WI38 (cell line): ENCODE results near the gene SLC23A2.
"Not testable (repeated sequence)": the region's sequence is repeated elsewhere in the genome, so short reads cannot be mapped to it uniquely, and the experiment has no call there.

Experiments used
- H3K4me3 ChIP-seq: 2 replicates; pipeline ENCODE4 v1.5.1; 2011; ENCODE audit warnings: low read depth, mild to moderate bottlenecking, control low read depth, low read length
- TF ChIP-seq, protein P1 (sequence below): IDR thresholded peaks from 2 replicates; pipeline ENCODE4 v1.5.1; 2012; ENCODE audit warnings: low read depth, mild to moderate bottlenecking, control low read depth, low read length

Gene SLC23A2

DNA sequence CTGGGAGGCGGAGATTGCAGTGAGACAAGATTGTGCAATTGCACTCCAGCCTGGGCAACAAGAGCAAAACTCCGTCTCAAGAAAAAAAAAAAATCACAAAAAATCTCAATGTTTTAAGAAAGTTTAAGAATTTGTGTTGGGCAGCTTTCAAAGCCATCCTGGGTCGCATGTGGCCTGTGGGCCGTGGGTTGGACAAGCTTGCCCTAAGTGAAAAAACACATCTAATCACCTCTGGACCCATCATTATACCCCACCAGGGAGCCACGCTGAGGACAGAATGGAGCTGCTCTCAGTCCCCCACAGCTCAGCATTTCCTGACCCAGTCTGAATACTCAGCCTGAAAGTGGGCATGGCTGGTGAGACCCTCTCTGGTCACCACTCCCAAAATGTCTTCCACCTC, 150.3 kb downstream of the SLC23A2 start:
- no peak overlapping the region for H3K4me3 ChIP-seq
- TF ChIP-seq, protein P1, sequence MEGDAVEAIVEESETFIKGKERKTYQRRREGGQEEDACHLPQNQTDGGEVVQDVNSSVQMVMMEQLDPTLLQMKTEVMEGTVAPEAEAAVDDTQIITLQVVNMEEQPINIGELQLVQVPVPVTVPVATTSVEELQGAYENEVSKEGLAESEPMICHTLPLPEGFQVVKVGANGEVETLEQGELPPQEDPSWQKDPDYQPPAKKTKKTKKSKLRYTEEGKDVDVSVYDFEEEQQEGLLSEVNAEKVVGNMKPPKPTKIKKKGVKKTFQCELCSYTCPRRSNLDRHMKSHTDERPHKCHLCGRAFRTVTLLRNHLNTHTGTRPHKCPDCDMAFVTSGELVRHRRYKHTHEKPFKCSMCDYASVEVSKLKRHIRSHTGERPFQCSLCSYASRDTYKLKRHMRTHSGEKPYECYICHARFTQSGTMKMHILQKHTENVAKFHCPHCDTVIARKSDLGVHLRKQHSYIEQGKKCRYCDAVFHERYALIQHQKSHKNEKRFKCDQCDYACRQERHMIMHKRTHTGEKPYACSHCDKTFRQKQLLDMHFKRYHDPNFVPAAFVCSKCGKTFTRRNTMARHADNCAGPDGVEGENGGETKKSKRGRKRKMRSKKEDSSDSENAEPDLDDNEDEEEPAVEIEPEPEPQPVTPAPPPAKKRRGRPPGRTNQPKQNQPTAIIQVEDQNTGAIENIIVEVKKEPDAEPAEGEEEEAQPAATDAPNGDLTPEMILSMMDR: no peak

DNA sequence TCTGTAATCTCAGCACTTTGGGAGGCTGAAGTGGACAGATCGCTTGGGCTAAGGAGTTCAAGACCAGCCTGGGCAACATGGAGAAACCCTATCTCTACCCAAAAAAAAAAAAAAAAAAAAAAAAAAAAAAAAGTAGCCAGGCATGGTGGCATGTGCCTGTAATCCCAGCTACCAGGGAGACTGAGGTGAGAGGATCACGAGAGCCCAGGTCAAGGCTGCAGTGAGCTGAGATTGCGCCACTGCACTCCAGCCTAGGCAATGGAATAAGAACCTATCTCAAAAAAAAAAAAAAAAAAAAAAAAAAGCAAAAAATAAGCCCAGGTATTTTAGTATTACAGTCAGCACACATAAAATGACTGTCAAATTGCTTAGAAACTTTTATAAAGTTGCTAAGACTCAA, 152.5 kb downstream of the SLC23A2 start:
- H3K4me3 ChIP-seq: not testable (repeated sequence)

DNA sequence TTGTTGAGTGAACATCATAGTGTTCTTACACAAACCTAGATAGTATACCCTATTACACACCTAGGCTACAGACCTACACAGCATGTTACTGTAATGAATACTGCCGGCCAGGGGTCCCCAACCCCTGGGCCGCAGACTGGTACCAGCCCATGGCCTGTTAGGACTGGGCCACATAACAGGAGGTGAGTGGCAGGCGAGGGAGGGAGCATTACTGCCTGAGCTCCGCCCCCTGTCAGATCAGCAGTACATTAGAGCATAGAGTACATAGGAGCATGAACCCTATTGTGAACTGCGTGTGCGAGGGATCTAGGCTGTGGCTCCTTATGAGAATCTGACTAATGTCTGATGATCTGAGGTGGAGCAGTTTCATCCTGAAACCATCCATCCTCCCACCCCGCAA, 153.3 kb downstream of the SLC23A2 start:
- TF ChIP-seq, protein P1: no peak
- no peak overlapping the region for H3K4me3 ChIP-seq

DNA sequence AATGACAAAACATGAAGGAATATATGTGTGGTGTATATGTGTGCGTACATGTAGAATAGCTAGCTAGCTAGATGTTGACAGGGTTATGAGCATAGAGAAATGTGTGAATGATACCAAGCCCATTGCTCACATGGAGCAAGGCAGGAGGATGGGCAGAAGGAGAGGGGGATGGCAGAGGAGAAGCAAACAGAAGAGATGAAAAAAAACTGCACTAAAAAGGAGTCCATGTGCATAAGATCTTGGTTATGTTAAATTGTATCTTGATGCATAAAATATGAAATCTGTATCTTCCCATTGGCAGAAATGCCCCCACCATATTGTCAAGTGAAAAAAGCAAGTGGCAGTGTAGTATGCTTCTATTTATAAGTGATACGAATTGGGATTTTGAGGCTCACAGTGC, 154.5 kb downstream of the SLC23A2 start:
- no peak overlapping the region for H3K4me3 ChIP-seq
- TF ChIP-seq, protein P1: no peak

DNA sequence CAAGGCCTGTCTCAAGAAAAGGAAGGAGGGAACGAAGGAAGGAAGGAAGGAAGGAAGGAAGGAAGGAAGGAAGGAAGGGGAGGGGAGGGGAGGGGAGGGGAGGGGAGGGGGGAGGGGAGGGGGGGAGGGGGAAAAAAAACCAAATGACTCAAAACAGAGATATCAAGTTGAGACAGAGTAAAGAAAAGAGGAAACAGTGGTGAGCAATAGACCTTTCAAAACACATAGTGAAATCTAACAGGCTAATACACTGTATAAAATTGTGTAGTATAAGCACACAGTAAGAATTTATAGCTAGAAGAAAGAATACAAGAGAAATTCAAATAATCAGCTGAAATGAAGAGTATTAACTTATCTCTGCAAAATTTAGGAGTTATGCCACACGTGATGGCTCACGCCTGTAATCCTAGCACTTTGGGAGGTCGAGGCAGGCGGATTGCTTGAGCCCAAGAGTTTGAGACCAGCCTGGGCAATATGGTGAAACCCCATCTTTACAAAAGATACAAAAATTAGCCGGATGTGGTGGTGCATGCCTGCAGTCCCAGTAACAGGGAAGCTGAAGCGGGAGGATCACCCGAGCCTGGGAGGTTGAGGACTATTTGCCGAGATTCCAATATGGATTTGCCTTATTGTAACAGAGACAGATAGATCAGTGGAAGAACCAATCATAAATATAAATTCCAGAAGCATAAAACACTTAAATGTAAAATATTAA, 156.4 kb downstream of the SLC23A2 start:
- no peak overlapping the region for H3K4me3 ChIP-seq
- TF ChIP-seq, protein P1: no peak

DNA sequence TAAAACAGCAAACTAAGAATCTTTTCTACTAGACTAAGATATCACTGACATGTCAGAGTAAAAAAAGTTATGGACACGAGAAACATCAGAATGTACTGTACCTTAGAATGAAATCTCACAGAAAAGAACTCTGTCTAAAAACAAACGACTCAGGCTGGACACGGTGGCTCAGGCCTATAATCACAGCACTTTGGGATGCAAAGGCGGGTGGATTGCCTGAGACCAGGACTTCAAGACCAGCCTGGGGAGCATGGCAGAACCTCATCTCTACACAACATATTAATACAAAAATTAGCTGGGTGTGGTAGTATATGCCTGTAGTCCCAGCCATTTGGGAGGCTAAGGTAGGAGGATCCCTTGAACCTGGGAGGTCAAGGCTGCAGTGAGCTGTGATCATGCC, 157.0 kb downstream of the SLC23A2 start:
- TF ChIP-seq, protein P1: no peak
- no peak overlapping the region for H3K4me3 ChIP-seq

DNA sequence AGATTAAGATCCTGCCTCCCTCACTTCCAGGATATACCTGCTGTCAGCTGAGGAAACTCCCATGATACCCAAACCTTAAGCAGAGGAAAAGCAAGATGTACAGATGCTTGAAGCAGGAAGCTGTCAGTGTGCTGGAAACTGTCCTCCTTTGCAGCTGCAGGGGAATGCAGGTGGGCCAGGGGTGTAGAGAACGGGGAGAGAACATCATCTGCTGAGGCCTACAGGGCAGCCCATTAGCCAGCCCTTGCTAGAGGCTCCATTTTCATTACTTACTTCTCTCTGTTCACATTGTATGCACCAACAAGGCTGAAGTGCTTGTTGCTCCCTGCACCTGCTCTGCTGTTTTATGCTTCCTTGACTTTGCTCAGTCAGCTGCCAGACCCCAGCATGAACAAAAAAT, 160.5 kb downstream of the SLC23A2 start:
- TF ChIP-seq, protein P1: no peak
- no peak overlapping the region for H3K4me3 ChIP-seq

DNA sequence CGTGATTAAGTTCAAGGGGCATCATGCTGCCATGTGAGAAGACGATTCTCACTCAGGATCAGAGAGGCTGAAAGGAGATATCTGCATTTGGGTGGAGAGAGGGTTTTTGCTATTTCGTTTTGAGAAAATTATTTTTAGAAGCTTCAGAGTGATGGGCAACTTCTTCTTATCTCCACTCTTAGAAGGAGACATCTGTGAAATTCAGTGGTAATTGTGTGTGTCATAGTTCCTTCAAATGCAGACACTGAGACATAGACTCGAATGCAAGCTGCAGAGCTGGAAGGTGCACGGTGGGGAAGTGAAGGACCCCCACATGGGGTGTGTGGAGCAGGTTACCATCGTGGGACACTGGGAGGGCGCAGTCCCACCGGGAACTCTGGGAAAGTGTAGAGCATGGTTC, 162.8 kb downstream of the SLC23A2 start:
- TF ChIP-seq, protein P1: no peak
- no peak overlapping the region for H3K4me3 ChIP-seq
